Neural progenitor cell (in vitro differentiated cells): ENCODE results near the gene INMT.

Source experiments
- CTCF ChIP-seq: fragments of 200-600 bp; sonication (generic); IDR thresholded peaks from 2 replicates; pipeline ENCODE4 v1.5.1; 2017; ENCODE audit warnings: antibody characterized with exemption, mild to moderate bottlenecking
- EZH2phosphoT487 ChIP-seq: fragments of 200-600 bp; sonication (generic); IDR thresholded peaks from 2 replicates; pipeline ENCODE4 v1.6.1; 2017; ENCODE audit warnings: antibody characterized with exemption

GRCh38 chr7:30705008-30705407 is 46.9 kb upstream of the INMT start:
- TF ChIP-seq CTCF (no peak), EZH2phosphoT487 (no peak)
